GM23338 (cell line): ENCODE data around the gene VEPH1. TPM values are rescaled to one million over a fixed set of nuclear protein-coding genes. Genes with fewer than 3 reads are reported as not detected.

Experiments used
- EZH2phosphoT487 ChIP-seq: fragments of 200-600 bp; sonication (generic); IDR thresholded peaks from one replicate; pipeline ENCODE4 v1.8.1; 2018; ENCODE audit warnings: antibody characterized with exemption; ENCODE audit not compliant: unreplicated experiment
- NANOG ChIP-seq: IDR thresholded peaks from 2 replicates; pipeline ENCODE4 v1.6.1; 2016; ENCODE audit warnings: antibody characterized with exemption, borderline replicate concordance
- POLR2AphosphoS5 ChIP-seq: IDR thresholded peaks from 2 replicates; pipeline ENCODE4 v1.6.1; 2016; ENCODE audit warnings: antibody characterized with exemption, low read depth
- ZNF114 ChIP-seq: fragments of 250-450 bp; sonication (Bioruptor Pico); IDR thresholded peaks from 2 replicates; pipeline ENCODE4 v1.5.0; 2020; ENCODE audit warnings: mild to moderate bottlenecking, moderate library complexity
- ZNF331 ChIP-seq: fragments of 250-450 bp; sonication (Bioruptor Pico); IDR thresholded peaks from 2 replicates; pipeline ENCODE4 v1.5.0; 2020; ENCODE audit warnings: low read depth, mild to moderate bottlenecking, moderate library complexity
- ZNF462 ChIP-seq: fragments of 250-450 bp; sonication (Bioruptor Pico); IDR thresholded peaks from 2 replicates; pipeline ENCODE4 v1.5.0; 2020; ENCODE audit warnings: mild to moderate bottlenecking, moderate library complexity
- polyA plus RNA-seq: library from polyadenylated mRNA; unstranded; fragments of >200 nt; fragmentation: Nextera tagmentation; extraction: Ambion mirVana; gene quantifications from 2 replicates; pipeline ENCODE4 v1.2.1, GENCODE V29; 2016
- total RNA-seq: library from RNA; depleted of rRNA; stranded (reverse); fragments of >200 nt; shearing (Covaris generic); gene quantifications from 2 replicates; pipeline ENCODE4 v1.2.3, GENCODE V29; 2014
- TF ChIP-seq, protein P1 (sequence below), 2 experiments: fragments of 200-600 bp in 1 of 2; sonication (generic) in 1 of 2; conservative IDR thresholded peaks; 2 replicates each; pipeline versions ENCODE4 v1.5.1 to v1.6.1; 2016 to 2017; ENCODE audit warnings: antibody characterized with exemption in 2 of 2, low read depth in 2 of 2, mild to moderate bottlenecking in 2 of 2, moderate library complexity in 1 of 2
- TF ChIP-seq, protein P2 (sequence below): IDR thresholded peaks from 2 replicates; pipeline ENCODE4 v1.6.1; 2016; ENCODE audit warnings: antibody characterized with exemption

The VEPH1 gene
- total and polyA plus RNA-seq, 2 experiments from 2014 or later: 15.4 to 33.8 TPM

GRCh38 chr3:157491136-157491535 is 12.1 kb downstream of the VEPH1 start (continued):
- TF ChIP-seq ZNF462 (CRISPR knock-in tag) (no peak), POLR2AphosphoS5 (no peak), EZH2phosphoT487 (no peak), NANOG (no peak), ZNF331 (CRISPR knock-in tag) (no peak), ZNF114 (CRISPR knock-in tag) (no peak)
- TF ChIP-seq, protein P1, sequence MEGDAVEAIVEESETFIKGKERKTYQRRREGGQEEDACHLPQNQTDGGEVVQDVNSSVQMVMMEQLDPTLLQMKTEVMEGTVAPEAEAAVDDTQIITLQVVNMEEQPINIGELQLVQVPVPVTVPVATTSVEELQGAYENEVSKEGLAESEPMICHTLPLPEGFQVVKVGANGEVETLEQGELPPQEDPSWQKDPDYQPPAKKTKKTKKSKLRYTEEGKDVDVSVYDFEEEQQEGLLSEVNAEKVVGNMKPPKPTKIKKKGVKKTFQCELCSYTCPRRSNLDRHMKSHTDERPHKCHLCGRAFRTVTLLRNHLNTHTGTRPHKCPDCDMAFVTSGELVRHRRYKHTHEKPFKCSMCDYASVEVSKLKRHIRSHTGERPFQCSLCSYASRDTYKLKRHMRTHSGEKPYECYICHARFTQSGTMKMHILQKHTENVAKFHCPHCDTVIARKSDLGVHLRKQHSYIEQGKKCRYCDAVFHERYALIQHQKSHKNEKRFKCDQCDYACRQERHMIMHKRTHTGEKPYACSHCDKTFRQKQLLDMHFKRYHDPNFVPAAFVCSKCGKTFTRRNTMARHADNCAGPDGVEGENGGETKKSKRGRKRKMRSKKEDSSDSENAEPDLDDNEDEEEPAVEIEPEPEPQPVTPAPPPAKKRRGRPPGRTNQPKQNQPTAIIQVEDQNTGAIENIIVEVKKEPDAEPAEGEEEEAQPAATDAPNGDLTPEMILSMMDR (conservative IDR thresholded peaks at IDR 0.05; ENCODE audit: low read depth in 2 of 2): no peak
- TF ChIP-seq, protein P2, sequence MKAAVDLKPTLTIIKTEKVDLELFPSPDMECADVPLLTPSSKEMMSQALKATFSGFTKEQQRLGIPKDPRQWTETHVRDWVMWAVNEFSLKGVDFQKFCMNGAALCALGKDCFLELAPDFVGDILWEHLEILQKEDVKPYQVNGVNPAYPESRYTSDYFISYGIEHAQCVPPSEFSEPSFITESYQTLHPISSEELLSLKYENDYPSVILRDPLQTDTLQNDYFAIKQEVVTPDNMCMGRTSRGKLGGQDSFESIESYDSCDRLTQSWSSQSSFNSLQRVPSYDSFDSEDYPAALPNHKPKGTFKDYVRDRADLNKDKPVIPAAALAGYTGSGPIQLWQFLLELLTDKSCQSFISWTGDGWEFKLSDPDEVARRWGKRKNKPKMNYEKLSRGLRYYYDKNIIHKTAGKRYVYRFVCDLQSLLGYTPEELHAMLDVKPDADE: no peak
